HepG2 (cell line): ENCODE data around the gene PNPLA2. TPM values are rescaled to one million over a fixed set of nuclear protein-coding genes. Genes with fewer than 3 reads are reported as not detected.
A peak's percentile ranks its signal among the peaks of the same experiment; 100 is the strongest.

Experiments used
- ADNP ChIP-seq: sonication (generic); formaldehyde crosslinking; IDR thresholded peaks from 2 replicates; pipeline ENCODE4 v1.4.0; 2020; ENCODE audit warnings: missing genetic modification reagents
- AHR ChIP-seq: IDR thresholded peaks from 2 replicates; pipeline ENCODE4 v1.6.1; 2018; ENCODE audit warnings: missing genetic modification reagents, missing compliant biosample characterization
- CCDC6 ChIP-seq: sonication (generic); formaldehyde crosslinking; IDR thresholded peaks from 2 replicates; pipeline ENCODE4 v1.8.1; 2022; ENCODE audit warnings: mild to moderate bottlenecking, missing genetic modification reagents, moderate library complexity
- CREBL2 ChIP-seq: sonication (generic); formaldehyde crosslinking; IDR thresholded peaks from 2 replicates; pipeline ENCODE4 v1.8.1; 2023; ENCODE audit warnings: missing genetic modification reagents, mild to moderate bottlenecking, borderline replicate concordance
- GATAD2A ChIP-seq: IDR thresholded peaks from 2 replicates; pipeline ENCODE4 v1.6.1; 2016
- MEIS1 ChIP-seq: sonication (generic); formaldehyde crosslinking; IDR thresholded peaks from 2 replicates; pipeline ENCODE4 v1.9.0; 2021; ENCODE audit warnings: mild to moderate bottlenecking, missing genetic modification reagents, moderate library complexity, borderline replicate concordance
- PHF20 ChIP-seq: sonication (generic); formaldehyde crosslinking; IDR thresholded peaks from 2 replicates; pipeline ENCODE4 v1.5.0; 2020; ENCODE audit warnings: mild to moderate bottlenecking, missing genetic modification reagents
- PLRG1 ChIP-seq: fragments of 450-650 bp; conservative IDR thresholded peaks from 2 replicates; pipeline ENCODE4 v1.6.1; 2016
- PRMT3 ChIP-seq: sonication (generic); formaldehyde crosslinking; IDR thresholded peaks from 2 replicates; pipeline ENCODE4 v1.8.1; 2022; ENCODE audit warnings: low read depth, mild to moderate bottlenecking, moderate library complexity, missing genetic modification reagents, borderline replicate concordance
- RFX3 ChIP-seq: IDR thresholded peaks from 2 replicates; pipeline ENCODE4 v1.6.1; 2016; ENCODE audit warnings: missing biosample characterization, missing genetic modification reagents
- SSRP1 ChIP-seq: IDR thresholded peaks from 2 replicates; pipeline ENCODE4 v1.6.1; 2016; ENCODE audit warnings: control low read depth
- TCF12 ChIP-seq, 2 experiments: fragments of 450-650 bp in 1 of 2; sonication (generic) in 1 of 2; formaldehyde crosslinking in 1 of 2; IDR thresholded peaks; 2 replicates each; pipeline versions ENCODE4 v1.6.1 to v1.8.0; 2017 to 2022; ENCODE audit warnings: antibody characterized with exemption in 1 of 2, mild to moderate bottlenecking in 1 of 2, missing genetic modification reagents in 1 of 2, moderate library complexity in 1 of 2
- TOE1 ChIP-seq: sonication (generic); formaldehyde crosslinking; IDR thresholded peaks from 2 replicates; pipeline ENCODE4 v1.4.0; 2020; ENCODE audit warnings: mild to moderate bottlenecking, missing genetic modification reagents
- ZNF230 ChIP-seq: sonication (generic); formaldehyde crosslinking; IDR thresholded peaks from 2 replicates; pipeline ENCODE4 v1.4.0; 2020; ENCODE audit warnings: mild to moderate bottlenecking, missing genetic modification reagents
- ZNF251 ChIP-seq: sonication (generic); formaldehyde crosslinking; IDR thresholded peaks from 2 replicates; pipeline ENCODE4 v1.9.0; 2021; ENCODE audit warnings: mild to moderate bottlenecking, missing genetic modification reagents
- ZNF749 ChIP-seq: sonication (generic); formaldehyde crosslinking; IDR thresholded peaks from 2 replicates; pipeline ENCODE4 v1.8.0; 2022; ENCODE audit warnings: mild to moderate bottlenecking, missing genetic modification reagents, moderate library complexity, borderline replicate concordance
- polyA plus RNA-seq, 8 experiments: library from polyadenylated mRNA; depleted of rRNA in 3 of 8; stranded (reverse) in 7 of 8; unstranded in 1 of 8; fragments of >200 nt; fragmentation: Illumina TruSeq in 4 of 8; extraction: Trizol in 4 of 8; gene quantifications; 2 replicates each; pipeline versions ENCODE4 v1.2.1 to v1.2.3, GENCODE V29; 2011 to 2016; ENCODE audit warnings: low read depth in 4 of 8, missing spikeins in 1 of 8, mixed read lengths in 1 of 8; ENCODE audit not compliant: insufficient read depth in 1 of 8
- total RNA-seq, 5 experiments: library from RNA; depleted of rRNA; stranded (reverse); fragments of >200 nt; fragmentation: Illumina TruSeq; extraction: Trizol; gene quantifications; 2 replicates each; pipeline ENCODE4 v1.2.3, GENCODE V29; 2016; ENCODE audit warnings: low read depth in 1 of 5
- TF ChIP-seq, protein P1 (sequence below): sonication (generic); formaldehyde crosslinking; IDR thresholded peaks from 2 replicates; pipeline ENCODE4 v1.4.0; 2020; ENCODE audit warnings: missing genetic modification reagents
- TF ChIP-seq, protein P2 (sequence below): sonication (generic); formaldehyde crosslinking; IDR thresholded peaks from 2 replicates; pipeline ENCODE4 v1.5.0; 2020; ENCODE audit warnings: mild to moderate bottlenecking, missing genetic modification reagents, moderate library complexity
- TF ChIP-seq, protein P3 (sequence below): sonication (generic); formaldehyde crosslinking; IDR thresholded peaks from 2 replicates; pipeline ENCODE4 v1.4.0; 2020; ENCODE audit warnings: missing genetic modification reagents
- TF ChIP-seq, protein P4 (sequence below): sonication (generic); formaldehyde crosslinking; IDR thresholded peaks from 2 replicates; pipeline ENCODE4 v1.8.1; 2023; ENCODE audit warnings: mild to moderate bottlenecking, missing genetic modification reagents, borderline replicate concordance
- TF ChIP-seq, protein P5 (sequence below): sonication (generic); formaldehyde crosslinking; IDR thresholded peaks from 2 replicates; pipeline ENCODE4 v1.5.0; 2020; ENCODE audit warnings: mild to moderate bottlenecking, low read depth, missing genetic modification reagents, borderline replicate concordance
- TF ChIP-seq, protein P6 (sequence below): sonication (generic); formaldehyde crosslinking; conservative IDR thresholded peaks from 2 replicates; pipeline ENCODE4 v1.4.0; 2020; ENCODE audit warnings: missing genetic modification reagents

The PNPLA2 gene
- total and polyA plus RNA-seq, 2 of the 13 experiments (the other 11 are each of a cell fraction or from before 2014, with no cell fraction given): 10.5 to 43.2 TPM

GRCh38 chr11:838441-839279, 19.9 kb downstream of the PNPLA2 start (continued):
- TF ChIP-seq, protein P1, sequence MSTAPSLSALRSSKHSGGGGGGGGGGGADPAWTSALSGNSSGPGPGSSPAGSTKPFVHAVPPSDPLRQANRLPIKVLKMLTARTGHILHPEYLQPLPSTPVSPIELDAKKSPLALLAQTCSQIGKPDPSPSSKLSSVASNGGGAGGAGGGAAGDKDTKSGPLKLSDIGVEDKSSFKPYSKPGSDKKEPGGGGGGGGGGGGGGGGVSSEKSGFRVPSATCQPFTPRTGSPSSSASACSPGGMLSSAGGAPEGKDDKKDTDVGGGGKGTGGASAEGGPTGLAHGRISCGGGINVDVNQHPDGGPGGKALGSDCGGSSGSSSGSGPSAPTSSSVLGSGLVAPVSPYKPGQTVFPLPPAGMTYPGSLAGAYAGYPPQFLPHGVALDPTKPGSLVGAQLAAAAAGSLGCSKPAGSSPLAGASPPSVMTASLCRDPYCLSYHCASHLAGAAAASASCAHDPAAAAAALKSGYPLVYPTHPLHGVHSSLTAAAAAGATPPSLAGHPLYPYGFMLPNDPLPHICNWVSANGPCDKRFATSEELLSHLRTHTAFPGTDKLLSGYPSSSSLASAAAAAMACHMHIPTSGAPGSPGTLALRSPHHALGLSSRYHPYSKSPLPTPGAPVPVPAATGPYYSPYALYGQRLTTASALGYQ: no peak
- no peak for TF ChIP-seq TOE1 (CRISPR knock-in tag)
- TF ChIP-seq, protein P2, sequence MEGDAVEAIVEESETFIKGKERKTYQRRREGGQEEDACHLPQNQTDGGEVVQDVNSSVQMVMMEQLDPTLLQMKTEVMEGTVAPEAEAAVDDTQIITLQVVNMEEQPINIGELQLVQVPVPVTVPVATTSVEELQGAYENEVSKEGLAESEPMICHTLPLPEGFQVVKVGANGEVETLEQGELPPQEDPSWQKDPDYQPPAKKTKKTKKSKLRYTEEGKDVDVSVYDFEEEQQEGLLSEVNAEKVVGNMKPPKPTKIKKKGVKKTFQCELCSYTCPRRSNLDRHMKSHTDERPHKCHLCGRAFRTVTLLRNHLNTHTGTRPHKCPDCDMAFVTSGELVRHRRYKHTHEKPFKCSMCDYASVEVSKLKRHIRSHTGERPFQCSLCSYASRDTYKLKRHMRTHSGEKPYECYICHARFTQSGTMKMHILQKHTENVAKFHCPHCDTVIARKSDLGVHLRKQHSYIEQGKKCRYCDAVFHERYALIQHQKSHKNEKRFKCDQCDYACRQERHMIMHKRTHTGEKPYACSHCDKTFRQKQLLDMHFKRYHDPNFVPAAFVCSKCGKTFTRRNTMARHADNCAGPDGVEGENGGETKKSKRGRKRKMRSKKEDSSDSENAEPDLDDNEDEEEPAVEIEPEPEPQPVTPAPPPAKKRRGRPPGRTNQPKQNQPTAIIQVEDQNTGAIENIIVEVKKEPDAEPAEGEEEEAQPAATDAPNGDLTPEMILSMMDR (CRISPR knock-in tag): peak; percentile 81
- no peak for TF ChIP-seq ZNF251 (CRISPR knock-in tag)
- TF ChIP-seq RFX3 (CRISPR knock-in tag): no peak
- TF ChIP-seq ZNF230: 0 out of 2 replicates have a peak, but pooled peaks have one; percentile 31
- TF ChIP-seq CREBL2: no peak
- TF ChIP-seq ADNP (CRISPR knock-in tag): no peak
- TF ChIP-seq SSRP1: no peak
- TF ChIP-seq GATAD2A: 0 out of 2 replicates have a peak, but pooled peaks have one; percentile 37
- TF ChIP-seq, protein P3, sequence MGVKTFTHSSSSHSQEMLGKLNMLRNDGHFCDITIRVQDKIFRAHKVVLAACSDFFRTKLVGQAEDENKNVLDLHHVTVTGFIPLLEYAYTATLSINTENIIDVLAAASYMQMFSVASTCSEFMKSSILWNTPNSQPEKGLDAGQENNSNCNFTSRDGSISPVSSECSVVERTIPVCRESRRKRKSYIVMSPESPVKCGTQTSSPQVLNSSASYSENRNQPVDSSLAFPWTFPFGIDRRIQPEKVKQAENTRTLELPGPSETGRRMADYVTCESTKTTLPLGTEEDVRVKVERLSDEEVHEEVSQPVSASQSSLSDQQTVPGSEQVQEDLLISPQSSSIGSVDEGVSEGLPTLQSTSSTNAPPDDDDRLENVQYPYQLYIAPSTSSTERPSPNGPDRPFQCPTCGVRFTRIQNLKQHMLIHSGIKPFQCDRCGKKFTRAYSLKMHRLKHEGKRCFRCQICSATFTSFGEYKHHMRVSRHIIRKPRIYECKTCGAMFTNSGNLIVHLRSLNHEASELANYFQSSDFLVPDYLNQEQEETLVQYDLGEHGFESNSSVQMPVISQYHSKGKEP (CRISPR knock-in tag): no peak
- no peak for TF ChIP-seq PRMT3 (CRISPR knock-in tag)
- TF ChIP-seq, protein P4, sequence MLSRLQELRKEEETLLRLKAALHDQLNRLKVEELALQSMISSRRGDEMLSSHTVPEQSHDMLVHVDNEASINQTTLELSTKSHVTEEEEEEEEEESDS: no peak
- TF ChIP-seq, protein P5, sequence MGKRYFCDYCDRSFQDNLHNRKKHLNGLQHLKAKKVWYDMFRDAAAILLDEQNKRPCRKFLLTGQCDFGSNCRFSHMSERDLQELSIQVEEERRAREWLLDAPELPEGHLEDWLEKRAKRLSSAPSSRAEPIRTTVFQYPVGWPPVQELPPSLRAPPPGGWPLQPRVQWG: no peak
- no peak for TF ChIP-seq TCF12 (IDR thresholded peaks at IDR 0.05)
- TF ChIP-seq TCF12 (CRISPR knock-in tag; IDR thresholded peaks at IDR 0.05): no peak
- TF ChIP-seq PHF20 (CRISPR knock-in tag): 0 out of 2 replicates have a peak, but pooled peaks have one; percentile 30
- TF ChIP-seq PLRG1: no peak
- peak; percentile 89 for TF ChIP-seq CCDC6 (CRISPR knock-in tag)
- TF ChIP-seq, protein P6, sequence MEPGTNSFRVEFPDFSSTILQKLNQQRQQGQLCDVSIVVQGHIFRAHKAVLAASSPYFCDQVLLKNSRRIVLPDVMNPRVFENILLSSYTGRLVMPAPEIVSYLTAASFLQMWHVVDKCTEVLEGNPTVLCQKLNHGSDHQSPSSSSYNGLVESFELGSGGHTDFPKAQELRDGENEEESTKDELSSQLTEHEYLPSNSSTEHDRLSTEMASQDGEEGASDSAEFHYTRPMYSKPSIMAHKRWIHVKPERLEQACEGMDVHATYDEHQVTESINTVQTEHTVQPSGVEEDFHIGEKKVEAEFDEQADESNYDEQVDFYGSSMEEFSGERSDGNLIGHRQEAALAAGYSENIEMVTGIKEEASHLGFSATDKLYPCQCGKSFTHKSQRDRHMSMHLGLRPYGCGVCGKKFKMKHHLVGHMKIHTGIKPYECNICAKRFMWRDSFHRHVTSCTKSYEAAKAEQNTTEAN: no peak; the same call in 1 of the 2 replicates
- no peak for TF ChIP-seq AHR (CRISPR knock-in tag)
- no peak; the same call in 1 of the 2 replicates for TF ChIP-seq MEIS1 (CRISPR knock-in tag)
- peak; percentile 71; the same call in 1 of the 2 replicates for TF ChIP-seq ZNF749 (CRISPR knock-in tag)
